Colon (tissue), 2 donors: Measurements from ENCODE around the gene PHLDB2.
"Not testable (repeated sequence)": the region's sequence is repeated elsewhere in the genome, so short reads cannot be mapped to it uniquely, and the experiment has no call there.

ENCODE experiments used
- FAIRE-seq: peaks from 2 replicates; lab custom pipeline; 2012; peaks lifted over from hg19 to GRCh38; lab: Jason Lieb, UNC
- donor health status: control.
- donor health status: control.

The PHLDB2 gene

DNA sequence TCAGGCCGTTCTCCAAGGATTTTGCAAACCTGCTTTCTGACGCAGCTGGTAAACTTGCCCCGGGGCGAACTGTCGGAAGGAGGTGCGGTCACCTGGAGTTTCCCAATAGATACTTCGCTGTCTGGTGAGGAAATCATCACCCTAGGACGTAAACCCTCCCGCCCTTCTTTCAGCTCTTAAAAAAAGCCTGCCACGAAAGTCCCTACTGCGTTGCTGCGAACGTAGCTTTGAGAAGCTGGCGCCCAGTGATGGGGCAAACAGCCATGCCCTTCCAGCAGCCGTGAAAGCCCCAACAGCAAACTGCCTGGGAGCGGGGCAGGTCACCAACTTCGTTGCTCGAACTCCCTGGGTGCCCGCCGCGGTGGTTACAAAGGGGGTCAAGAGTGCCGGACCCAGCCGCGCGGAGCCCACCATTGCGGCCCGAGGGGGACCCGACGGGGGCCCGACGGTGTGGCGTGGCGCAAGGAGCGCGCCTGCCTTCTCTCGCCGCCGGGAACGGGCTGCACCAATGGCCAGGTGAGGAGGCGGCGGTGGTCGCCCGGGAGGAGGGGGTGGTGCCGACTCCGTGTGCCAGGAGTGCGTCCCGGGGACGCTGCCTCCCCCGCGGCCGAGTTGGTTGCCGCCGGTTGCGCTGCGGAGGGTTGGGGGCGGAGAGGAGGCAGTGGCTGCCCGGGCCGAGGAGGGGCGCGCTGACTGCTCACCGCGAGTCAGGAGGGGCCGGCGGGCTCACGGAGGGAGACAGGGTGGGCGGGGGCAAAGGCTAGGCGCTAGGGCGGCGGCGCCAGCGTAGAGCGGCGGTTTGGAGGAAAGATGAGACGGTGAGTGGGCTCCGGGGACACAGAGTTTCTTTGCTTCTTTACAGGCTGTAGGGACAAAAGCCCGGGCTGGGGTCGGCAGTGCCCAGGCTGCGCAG, at the start of gene PHLDB2:
Gene PHLDB2, plus strand, starts transcription at position 205 of the 913 bp plus-strand sequence. CDS start 24,813 bp downstream, outside the sequence.
- no peak for FAIRE-seq

DNA sequence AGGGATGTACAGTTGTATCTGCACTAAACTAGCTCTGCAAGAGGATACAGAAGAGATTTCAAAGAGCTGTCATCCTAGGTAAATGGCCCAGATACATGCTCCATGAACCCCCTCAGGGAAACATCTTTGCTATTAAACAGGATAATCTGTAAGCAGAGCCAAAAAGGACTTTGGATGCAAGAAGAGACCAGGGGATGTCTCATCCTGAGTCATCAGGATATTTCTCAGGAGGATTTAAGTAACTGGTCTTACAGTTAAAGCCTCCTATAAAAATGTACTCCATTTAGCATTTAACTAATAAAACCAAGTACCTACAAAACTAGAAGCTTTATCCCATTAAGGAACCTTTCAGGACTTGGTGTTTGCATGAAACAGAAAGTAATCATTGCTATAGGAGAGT, 48.2 kb upstream of the PHLDB2 start:
- FAIRE-seq, result no peak

DNA sequence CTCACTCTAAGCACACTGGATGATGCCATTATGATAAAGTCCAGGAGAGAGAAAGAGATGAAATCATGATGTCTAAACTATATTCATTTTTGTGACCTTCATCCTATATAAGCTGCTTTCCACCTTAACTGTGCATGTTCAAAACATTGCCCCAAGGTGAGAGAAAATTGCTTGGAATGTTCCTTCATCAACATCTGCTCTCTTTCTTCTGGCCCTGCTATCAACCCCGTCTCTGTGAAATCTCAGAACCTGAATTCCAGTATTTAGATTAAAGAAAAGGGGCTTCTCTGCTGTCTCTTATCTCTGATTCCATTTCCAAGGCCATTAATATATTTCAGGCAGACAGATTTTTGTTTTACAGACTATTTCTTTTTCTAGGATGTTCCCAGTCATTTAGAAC, 47.3 kb upstream of the PHLDB2 start:
- no peak for FAIRE-seq

DNA sequence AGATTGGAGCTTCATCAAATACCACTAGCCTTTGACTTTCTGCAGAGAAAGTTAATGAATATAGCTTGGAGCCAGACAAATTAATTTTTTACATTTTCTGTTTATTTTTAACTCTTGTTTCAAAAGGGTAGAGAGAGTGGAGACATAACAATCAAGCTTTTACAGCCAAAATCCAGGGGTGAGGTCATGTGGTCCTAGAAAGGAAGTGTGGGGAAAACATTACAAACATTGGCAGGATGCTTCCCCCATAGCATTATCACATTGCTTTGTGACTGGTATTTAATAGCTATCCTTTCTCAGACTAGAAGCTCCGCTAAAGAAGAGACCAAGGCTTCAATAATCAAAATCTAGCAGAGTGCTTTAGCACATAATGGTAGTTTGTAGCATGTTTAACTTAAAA, 46.4 kb upstream of the PHLDB2 start:
- no peak for FAIRE-seq

DNA sequence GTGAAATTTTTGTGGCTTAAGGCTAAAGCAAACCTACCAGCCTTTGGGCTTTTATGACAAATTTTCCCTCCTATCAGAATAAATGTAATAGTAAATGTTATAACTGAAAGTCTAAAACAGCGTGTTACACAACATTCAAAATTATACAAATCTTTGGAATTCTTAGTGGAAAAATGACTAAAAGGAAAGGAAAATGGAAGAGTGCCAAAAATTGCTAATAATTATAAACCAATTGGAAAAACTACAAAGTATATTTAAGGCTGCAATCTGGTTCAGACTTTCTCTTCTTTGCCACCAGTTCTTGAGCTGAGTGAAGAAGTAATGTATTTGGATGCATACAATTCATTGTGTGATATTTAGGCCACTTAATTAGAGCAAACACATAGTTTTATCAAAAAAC, 45.6 kb upstream of the PHLDB2 start:
- no peak for FAIRE-seq

DNA sequence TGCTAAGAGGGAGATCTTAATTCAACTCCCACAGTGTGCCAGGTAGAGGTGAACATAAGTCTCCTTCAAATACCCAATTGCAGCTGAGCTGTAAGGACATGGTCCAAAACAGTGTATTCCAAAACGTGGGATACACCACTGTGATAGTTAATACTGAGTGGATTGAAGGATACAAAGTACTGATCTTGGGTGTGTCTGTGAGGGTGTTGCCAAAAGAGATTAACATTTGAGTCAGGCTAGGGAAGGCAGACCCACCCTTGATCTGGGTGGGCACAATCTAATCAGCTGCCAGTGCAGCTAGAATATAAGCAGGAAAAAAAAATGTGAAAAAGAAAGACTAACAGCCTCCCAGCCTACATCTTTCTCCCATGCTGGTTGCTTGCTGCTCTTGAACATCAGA, 45.1 kb upstream of the PHLDB2 start:
- no peak for FAIRE-seq

DNA sequence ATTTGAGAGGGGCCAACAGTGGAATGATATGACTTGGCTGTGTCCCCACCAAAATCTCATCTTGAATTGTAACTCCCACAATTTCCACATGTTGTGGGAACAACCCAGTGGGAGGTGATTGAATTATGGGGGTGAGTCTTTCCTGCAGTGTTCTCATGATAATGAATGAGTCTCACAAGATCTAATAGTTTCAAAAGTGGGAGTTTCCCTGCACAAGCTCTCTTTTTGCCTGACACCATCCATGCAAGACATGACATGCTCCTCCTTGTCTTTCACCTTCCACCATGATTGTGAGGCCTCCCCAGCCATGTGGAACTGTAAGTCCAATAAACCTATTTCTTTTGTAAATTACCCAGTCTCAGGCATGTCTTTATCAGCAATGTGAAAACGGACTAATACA, 42.3 kb upstream of the PHLDB2 start:
- FAIRE-seq, result not testable (repeated sequence)

DNA sequence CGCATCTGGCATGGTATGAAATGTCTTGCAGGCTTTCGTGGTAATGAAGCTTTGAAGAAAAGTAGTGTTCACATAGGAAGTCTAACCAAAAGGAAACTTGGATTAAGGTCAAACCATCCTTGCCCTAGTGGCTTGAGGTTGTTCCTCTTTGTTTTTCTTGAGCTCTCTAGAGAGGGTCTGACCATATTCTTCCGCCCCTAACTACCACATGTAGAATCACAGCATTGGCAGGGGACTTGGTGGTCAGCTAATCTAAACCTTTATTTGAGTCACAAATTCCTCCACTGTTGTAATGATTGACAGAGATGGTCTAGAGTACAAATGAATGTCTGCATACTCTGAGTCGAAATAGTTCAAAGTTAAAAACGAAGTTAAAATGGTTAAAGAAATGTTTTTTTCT, 39.1 kb upstream of the PHLDB2 start:
- FAIRE-seq, result no peak

DNA sequence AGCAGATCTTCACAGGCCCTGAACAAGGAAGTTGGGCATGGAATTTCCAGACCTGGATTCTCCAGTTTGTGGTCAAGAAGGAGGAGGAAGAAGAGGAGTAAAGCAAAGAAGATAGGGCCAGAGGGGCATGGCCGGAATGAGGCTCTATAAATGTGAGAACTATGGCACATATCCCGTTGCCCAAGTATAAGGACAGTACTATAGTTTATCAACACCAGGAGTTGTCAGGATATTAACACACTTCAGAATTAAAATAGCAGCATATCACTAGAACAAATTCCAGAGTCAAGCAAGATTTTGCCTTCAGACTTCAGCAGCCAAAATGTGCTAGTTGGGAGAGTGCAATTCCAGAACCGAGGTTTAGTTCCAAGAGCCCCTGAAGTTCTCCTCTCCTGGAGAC, 38.4 kb upstream of the PHLDB2 start:
- FAIRE-seq, result no peak

DNA sequence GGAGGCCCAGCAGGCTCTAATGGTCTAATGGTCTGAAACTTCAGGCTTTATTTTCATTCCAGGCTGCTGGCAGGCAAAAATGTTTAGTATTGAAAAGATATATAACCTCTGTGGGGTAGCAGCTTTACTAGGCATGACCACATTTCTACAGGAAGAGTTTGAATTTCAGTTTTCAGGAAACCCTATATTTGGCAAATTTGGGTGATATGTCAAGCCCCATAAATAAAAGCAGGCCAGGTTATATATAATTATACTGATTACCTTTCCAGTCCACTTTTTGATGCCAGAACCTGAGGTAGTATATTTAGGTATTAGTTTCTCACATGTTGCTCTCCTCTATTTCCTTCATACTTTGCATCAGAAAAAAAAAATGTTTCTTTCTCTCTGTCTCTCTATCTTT, 37.2 kb upstream of the PHLDB2 start:
- FAIRE-seq, result no peak

DNA sequence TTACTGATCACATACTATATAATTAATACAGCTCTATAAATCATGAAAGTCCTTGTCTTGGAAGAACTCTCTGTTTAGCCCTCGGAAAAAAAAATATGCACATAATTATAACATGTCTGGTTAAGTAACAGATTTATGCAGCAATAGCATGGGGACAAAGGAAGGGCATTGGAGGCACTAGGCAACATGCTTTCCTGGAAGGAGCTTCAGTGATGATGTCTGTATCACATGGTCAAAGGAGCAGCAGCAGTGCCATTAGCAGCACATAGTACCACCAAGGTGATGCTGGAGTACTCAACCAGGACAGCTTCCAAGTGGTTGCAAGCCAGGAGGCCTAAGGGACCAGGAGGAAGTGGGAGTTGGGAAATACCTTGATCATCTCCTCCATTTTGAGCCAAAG, 36.3 kb upstream of the PHLDB2 start:
- no peak for FAIRE-seq

DNA sequence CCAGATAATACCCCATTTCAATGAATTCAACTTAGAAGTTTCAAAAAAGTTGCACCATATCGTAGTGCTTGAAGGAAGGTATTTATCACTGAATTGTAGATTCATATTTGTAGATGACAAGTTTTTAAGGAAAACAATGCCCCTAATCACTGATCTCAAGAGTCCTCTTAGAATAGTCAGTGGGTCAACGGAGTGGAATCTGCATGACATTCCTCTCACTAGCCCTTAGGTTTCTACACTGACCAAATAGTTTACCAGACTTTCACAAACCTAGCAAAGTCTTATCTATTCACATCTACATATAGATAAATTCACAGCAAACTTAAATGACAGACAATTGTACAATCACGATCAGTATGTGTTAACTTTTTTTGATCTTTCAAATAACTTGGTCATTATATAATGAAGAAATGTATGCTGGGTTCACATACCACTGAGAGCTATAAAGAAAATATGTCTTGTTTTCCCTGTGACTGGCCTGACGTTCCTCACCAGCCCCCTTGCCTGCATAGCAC, 35.7 kb upstream of the PHLDB2 start:
- no peak for FAIRE-seq

DNA sequence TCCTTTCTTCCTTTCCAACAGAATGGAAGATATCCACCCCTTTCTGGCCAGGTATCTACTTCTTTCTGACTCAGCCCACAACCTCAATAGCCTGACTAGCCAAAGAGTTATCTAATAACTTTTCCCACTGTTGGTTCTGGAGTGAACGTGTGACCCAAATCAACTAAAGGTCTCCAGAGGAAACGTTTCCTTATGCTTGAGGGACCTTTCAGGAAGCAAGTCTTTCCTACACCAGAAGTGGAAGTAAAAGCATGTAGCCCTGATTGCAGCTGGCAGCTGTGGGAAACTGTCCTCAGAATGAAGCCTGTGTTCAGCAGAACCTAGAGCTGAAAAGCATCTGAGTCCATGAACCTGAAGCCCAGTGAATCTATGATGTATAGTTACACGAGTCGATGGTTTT, 34.7 kb upstream of the PHLDB2 start:
- FAIRE-seq, result no peak

DNA sequence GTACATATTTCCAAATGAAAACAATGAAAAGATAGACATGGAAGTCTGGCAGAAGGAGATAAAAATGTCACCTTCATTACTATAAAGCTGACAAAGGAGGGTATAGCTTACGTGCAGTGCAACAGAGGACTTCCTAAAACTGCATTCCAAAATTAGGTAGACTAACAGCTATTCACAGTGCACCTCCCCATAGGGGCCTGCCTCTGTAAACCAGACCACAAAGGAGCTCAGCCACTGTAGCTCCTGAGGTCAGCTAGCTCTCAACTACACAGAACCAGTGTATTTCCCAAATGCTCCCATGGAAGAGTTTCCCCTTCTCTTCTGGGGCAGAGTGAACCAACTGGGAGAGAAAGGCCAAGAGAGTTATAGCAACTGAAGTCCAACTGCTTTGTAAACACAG, 31.2 kb upstream of the PHLDB2 start:
- no peak for FAIRE-seq

DNA sequence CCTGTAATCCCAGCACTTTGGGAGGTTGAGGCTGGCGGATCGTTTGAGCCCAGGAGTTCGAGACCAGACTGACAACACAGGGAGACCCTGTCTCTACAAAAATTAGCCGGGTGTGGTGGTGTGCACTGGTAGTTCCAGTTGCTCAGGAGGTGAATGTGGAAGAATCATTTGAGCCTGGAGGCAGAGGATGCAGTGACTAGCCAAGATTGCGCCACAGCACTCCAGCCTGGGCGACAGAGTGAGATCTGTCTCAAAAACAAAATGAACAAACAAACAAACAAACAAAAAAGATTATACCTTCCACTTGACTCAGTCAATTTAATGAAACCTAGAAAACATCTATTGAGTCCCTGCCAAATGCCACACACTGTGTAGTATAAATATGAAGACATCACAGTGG, 30.5 kb upstream of the PHLDB2 start:
- FAIRE-seq, result no peak

DNA sequence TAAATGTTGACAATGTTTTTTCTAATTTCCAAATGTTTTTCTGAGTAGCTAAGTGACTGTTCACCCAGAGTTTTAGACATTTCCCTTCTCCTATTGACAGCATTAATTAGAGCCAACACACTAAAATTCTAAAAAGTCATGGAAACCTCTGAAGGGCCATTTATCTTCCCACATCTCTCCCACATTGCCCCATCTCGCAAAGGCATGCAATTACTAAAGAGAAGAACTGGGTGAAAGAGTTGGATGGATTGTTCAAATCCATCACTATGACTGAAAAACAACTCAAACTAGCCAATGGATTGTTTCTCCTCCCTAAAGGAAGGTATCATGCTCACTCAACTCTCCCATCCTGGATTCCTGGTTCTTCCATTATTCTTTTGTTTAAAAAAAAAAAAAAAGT, 30.0 kb upstream of the PHLDB2 start:
- no peak for FAIRE-seq

DNA sequence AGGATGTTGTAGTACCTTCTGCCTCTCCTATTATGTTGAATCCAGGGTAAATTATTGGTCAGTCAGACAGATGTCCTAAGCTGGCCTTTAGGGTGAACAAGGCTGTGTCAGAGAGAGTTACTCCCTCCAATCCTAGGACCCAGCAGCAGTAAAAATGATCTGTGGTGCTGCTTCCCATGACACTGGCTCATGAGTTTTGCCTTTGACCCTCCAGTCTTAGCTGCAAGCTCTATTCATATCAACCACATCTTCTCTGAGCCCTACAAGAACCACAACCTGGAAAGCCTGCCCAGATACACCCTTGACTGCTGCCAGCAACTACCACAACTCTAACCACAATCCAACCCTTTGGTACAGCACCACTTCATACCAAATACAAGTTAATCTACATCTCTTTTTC, 27.2 kb upstream of the PHLDB2 start:
- no peak for FAIRE-seq

DNA sequence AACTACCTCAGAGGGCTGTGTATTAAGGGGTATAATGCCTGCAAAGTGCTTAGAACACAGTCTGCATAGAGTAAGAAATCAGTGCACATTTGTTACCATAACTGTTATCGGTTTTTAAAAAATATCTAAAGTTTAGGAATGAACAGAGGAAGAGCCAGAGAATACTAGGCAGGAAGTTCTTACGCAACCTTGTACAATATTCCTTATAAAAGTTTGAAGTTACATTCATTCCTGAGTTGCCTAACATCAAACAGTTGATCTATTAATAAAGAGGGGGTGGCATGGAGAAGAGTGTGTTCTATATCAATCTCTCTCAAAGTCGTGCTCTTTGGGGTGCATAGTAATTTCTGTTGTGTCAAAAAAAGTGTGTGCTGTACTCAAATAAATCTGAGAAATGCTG, 22.0 kb upstream of the PHLDB2 start:
- no peak for FAIRE-seq

DNA sequence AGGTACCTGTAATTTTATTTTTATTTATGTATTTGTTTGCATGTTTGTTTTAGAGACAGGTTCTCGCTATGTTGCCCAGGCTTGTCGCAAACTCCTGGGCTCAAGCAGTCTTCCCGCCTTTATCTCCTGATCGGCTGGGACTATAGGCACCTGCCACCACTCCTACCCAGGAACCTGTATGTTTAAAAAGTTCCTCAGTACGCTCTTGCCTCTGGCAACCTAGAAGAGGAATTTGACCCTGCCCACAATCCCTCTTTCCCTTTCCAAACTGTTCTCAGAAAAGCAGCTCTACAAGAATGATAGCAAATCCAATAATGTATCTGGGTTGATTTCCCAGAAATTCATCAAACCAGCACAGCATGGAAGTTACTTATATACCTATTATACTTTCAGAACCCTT, 20.9 kb upstream of the PHLDB2 start:
- no peak for FAIRE-seq

DNA sequence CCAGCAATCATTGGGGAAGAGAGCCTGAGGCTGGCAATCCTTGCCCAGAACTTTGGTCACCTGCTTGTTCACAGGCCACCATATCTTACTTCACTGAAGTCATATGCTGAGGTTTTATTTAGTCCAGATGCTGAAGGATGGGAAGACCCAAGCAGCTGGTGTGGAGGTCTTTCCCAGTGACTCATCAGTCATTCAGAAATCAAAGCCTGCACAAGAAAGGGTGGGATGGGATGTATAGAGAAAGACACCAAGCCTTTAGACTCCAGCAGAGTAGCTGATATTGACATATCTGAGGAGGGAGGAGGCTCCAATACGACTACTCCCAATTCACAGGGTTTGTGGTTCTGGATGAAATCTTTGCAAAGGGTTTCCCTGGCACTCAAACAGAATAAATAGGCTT, 13.0 kb upstream of the PHLDB2 start:
- FAIRE-seq, result no peak

DNA sequence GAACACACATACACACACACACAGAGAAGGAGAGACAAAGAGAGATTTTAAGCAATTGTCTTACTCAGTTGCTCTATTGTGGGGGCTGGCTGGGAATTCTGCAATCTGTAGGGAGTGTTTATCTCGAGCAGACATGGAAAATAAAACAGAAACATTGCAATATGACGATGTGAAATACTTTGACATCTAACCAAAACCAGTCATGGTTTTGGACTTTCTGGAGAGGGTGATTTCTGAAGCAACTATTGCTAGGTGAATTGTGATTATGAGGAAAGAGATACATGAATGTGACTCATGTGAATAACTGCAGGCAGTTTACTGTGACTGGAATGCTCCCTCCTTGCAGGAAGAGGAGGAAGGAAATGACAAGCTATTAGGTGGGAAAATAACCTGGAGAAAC, 12.3 kb upstream of the PHLDB2 start:
- no peak for FAIRE-seq

DNA sequence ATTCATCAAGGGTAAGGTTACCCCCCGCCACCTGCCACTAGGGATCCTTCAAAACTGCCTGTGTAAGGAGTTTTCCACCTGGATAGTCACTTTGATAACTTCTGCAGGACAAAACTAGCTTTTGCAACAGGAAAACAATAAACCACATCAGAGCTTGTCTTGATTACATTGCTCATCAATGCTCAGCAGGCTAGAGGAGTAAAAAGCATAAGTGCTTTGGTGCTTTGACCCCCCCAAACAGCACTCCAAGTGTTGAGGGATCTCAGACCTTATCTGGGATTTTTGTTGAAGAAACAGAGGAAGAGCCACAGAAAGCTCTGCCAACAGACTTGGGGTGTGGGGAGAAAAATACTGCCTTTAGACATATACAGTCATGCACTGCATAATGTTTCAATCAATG, 10.8 kb upstream of the PHLDB2 start:
- no peak for FAIRE-seq

DNA sequence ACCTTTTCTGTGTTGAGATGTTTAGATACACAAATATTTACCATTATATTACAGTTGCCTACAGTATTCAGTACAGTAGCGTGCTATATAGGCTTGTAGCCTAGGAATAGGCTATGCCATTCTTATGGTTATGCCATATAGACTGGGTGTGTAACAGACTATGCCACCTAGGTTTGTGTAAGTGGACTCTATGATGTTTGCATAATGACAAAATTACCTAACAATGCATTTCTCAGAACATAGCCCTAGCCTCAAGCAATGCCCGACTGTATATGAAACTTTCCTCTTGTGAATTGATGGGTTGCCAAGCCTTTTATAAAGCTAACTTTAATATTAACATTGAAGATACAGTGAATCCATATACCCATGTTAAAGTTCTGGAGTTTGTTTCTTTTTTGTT, 10.3 kb upstream of the PHLDB2 start:
- no peak for FAIRE-seq

DNA sequence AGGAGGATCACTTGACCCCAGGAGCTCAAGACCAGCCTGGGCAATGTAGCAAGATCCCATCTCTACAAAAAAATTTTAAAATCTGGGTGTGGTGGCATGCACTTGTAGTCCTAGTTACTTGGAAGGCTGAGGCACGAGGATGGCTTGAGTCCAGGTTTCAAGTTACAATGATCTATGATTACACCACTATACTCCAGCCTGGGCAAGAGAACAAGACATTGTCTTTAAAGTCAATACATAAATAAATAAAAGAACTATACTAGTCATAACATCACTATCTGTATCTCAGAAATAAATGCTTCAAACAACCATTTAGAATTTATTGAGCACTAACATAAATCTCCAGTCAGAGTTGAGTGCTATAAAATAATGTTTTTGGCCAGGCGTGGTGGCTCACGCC, 8.5 kb upstream of the PHLDB2 start:
- FAIRE-seq, result no peak
